ENCODE data around the gene ADAMTS15. TPM values are rescaled to one million over a fixed set of nuclear protein-coding genes. Genes with fewer than 3 reads are reported as not detected.

Gene ADAMTS15
- total RNA-seq, 4 donors from 2014 or later, result 26.3 to 49.6 (median 34.5) TPM

DNA sequence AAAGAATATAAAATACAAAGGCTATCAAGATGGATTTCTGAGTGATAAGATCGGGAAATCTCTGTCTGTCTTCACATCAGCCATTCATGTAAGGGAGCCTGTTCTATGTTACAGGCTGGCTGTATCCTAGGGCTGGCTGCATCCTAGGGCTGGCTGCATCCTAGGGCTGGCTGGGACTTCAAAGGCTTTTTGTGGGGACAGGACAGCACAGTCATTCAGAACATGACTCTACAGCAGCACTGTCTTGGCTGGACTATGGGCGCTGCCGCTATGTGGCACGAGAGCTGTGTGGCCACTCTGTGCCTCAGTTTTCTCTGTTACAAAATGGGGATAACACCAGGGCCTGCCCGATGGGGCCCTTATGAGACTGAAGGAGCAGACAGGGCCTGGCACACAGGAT lies 30.2 kb upstream of the ADAMTS15 start:
- TF ChIP-seq, protein P1, sequence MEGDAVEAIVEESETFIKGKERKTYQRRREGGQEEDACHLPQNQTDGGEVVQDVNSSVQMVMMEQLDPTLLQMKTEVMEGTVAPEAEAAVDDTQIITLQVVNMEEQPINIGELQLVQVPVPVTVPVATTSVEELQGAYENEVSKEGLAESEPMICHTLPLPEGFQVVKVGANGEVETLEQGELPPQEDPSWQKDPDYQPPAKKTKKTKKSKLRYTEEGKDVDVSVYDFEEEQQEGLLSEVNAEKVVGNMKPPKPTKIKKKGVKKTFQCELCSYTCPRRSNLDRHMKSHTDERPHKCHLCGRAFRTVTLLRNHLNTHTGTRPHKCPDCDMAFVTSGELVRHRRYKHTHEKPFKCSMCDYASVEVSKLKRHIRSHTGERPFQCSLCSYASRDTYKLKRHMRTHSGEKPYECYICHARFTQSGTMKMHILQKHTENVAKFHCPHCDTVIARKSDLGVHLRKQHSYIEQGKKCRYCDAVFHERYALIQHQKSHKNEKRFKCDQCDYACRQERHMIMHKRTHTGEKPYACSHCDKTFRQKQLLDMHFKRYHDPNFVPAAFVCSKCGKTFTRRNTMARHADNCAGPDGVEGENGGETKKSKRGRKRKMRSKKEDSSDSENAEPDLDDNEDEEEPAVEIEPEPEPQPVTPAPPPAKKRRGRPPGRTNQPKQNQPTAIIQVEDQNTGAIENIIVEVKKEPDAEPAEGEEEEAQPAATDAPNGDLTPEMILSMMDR (IDR thresholded peaks at IDR 0.05), result no peak
- DNase-seq (ENCODE audit: low spot score) (no peak), ATAC-seq (ENCODE audit: low FRiP score) (no peak)

DNA sequence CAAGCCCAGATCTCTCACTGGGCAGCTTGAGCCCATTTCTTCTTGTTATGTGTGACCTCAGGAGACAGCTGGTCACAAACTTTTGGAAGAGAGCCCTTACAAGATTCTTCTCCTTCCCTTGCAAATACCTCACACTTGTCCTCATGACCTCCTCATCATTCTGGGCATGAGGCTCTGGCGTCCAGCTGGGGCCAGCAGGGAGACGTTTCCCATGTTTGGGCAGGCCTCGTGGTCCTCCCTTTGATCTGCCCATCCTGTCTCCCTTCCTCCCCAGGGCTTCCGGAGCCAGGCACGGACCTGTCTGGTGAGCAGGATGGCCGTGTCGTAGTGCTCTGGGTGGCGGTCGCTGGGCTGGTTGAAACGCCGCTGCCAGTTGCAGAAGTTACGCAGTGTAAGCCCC lies 29.7 kb upstream of the ADAMTS15 start:
- DNase-seq (ENCODE audit: low spot score), result no peak
- TF ChIP-seq, protein P1 (IDR thresholded peaks at IDR 0.05), result no peak
- no peak for ATAC-seq (ENCODE audit: low FRiP score)

DNA sequence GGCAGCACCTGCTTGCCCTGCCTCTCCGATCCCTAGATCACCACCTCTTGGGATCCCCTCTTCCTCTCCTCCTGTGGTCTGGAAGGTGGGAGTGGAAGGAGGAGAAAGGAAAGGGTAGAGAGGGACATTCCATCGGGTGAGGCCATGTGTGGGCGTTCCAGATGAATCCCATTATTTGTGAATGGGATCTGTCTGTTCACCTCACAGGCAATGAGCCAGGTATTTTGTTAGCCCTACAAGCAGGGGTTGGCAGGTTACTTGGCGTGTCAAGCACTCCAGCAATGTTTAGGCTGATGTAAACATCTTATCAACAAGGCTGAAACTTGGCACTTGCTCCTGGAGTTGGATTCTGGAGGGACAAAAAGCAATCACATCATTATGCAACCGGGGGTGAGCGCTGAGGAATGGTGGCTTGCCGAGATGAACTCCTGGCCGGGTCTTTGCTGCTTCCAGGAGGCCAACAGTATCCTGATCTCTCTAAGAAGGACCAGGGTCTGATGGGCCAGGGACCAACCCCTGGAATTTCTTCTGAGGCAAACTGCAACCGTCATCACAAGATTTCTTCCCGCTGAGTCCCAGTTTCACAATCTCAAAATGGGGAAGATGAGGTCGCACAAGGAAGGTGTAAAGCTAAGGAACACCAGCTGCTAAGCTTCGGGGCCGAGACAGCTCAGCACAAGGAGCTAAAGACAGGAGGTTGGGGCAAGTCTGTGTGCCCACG lies 27.8 kb upstream of the ADAMTS15 start:
- no peak for DNase-seq (ENCODE audit: low spot score)
- ATAC-seq (ENCODE audit: low FRiP score), result no peak
- TF ChIP-seq, protein P1 (IDR thresholded peaks at IDR 0.05), result no peak

DNA sequence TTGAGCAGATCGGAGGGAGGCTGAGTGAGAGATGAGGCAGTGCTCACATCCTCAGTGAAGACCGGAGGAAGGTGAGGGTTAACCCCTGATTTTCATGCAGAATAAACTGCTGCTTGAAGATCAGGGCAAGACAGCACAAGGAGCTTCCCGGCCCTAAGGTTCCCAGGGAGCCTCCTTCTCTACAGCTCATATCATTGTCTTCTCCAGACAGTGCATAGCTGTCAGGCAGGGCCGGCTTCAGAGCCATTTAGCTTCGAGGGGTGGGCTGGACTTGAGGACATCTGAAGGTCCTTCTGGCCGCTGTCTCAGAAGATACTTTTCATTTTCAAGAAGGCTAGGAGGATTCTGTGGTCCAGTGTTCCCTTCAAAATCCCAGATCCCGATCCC lies 27.3 kb upstream of the ADAMTS15 start:
- DNase-seq (ENCODE audit: low spot score) (no peak), ATAC-seq (ENCODE audit: low FRiP score) (no peak)
- TF ChIP-seq, protein P1 (IDR thresholded peaks at IDR 0.05), result no peak

DNA sequence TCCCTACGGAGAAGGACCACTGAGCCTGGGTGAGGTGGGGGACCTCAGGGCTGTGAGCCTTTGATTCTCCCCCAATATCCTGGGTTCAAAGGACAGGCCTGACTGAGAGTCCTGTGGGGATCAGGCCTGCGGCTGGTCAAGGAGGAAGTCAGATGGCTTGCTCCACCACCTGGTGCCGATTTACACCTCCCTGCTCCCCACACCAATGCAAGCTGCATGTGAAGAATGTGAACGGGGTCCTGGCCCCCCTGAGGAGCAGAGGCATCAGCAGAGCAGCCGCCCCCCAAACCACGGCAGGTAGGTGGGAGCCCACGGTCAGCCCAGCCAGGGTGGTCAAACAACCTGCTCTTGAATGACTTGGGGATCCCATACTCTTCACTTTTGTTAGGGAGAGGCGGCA lies 26.7 kb upstream of the ADAMTS15 start:
- ATAC-seq (ENCODE audit: low FRiP score), result no peak
- no peak for DNase-seq (ENCODE audit: low spot score)
- TF ChIP-seq, protein P1 (IDR thresholded peaks at IDR 0.05), result no peak

DNA sequence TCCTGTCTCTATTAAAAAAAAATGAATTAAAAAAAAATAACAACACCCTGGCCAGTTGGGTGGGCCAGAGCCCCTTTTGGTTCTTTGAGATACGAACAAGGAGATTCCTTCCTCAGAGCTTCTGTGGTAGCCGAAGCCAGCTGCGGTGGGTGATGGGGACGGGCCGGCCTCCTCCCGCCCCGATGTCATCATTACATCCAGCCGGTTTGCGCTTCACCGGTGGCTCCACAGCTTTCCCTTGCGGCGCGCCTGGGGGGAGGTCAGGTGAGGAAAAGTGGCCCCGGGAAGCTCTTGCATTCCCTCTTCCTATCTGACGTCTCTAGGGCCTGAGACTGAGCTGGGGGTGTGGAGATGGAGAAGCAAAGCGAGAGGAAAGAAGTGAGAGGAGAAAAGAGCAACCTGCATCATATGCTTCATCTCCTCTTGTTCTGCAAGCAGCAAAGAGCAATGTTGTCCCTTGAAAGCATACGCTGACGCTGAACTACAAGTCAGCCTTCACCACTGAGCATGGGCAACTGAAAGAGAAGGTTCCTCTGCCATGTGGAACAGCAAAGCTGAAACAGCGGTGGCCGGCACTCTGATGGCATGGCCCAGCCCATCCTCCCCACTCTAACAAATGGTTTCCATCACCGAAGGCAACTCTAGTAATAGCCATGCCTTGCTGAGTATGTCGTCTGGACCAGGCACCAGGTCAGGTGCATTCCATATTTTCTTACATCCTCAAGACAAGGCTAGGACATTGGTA lies 26.0 kb upstream of the ADAMTS15 start:
- no peak for DNase-seq (ENCODE audit: low spot score)
- TF ChIP-seq, protein P1 (IDR thresholded peaks at IDR 0.05), result no peak
- no peak for ATAC-seq (ENCODE audit: low FRiP score)

Measured in omental fat pad (tissue), 4 donors.